Psoas muscle (tissue), 8 donors: ENCODE data around the gene PCDH15. TPM values are rescaled to one million over a fixed set of nuclear protein-coding genes. Genes with fewer than 3 reads are reported as not detected.
A peak's percentile ranks its signal among the peaks of the same experiment; 100 is the strongest.

Source experiments
- ATAC-seq, 4 donors: fragments of 200-7000 bp; cut with Tn5 transposase; one replicate each; pipeline ENCODE4 v1.9.1; 2020; ENCODE audit warnings: moderate library complexity in 3 of 4, mild to moderate bottlenecking in 2 of 4
- DNase-seq, 2 donors: peaks; one replicate each; pipeline ENCODE4 v3.0.0-alpha.2; 2020
- H3K27ac ChIP-seq: fragments of 200-600 bp; one replicate; pipeline ENCODE4 v1.8.0; 2022
- H3K27me3 ChIP-seq, 3 donors: fragments of 200-600 bp in 1 of 3; one replicate each; pipeline versions ENCODE4 v1.6.1 to v1.8.0; 2013 to 2022; ENCODE audit warnings: low read length in 2 of 3, mild to moderate bottlenecking in 2 of 3, moderate library complexity in 1 of 3; ENCODE audit not compliant: insufficient read depth in 3 of 3
- H3K36me3 ChIP-seq, 2 donors: fragments of 200-600 bp in 1 of 2; one replicate each; pipeline versions ENCODE4 v1.6.1 to v1.8.0; 2013 to 2022; ENCODE audit warnings: low read depth in 1 of 2, mild to moderate bottlenecking in 1 of 2, moderate library complexity in 1 of 2; ENCODE audit not compliant: insufficient read depth in 1 of 2
- H3K4me1 ChIP-seq: fragments of 200-600 bp; one replicate; pipeline ENCODE4 v1.8.0; 2022
- H3K4me3 ChIP-seq: fragments of 200-600 bp; one replicate; pipeline ENCODE4 v1.8.0; 2022; ENCODE audit warnings: mild to moderate bottlenecking
- H3K9me3 ChIP-seq: fragments of 200-600 bp; one replicate; pipeline ENCODE4 v1.8.0; 2022
- WGBS, 3 donors: extraction: QIAGEN DNeasy Blood & Tissue Kit; methylation state at CpG; one replicate each; pipeline versions ENCODE4 v1.1.6 to v1.1.7; 2013; 5-methylcytosine and 5-hydroxymethylcytosine counted together
- intact Hi-C, 2 donors: fragments of 100-400 bp; cut with DNase I; formaldehyde crosslinking; loops; one replicate each; pipeline versions ENCODE4 v1.11.0 to v1.14.2; 2022
- polyA plus RNA-seq, 3 donors: library from polyadenylated mRNA; stranded (reverse); fragments of 200-250 nt; gene quantifications; one replicate each; pipeline ENCODE4 v1.2.3, GENCODE V29; 2013
- total RNA-seq, 4 donors: library from RNA; stranded (reverse); fragmentation: NEBNext Ultra II Directional in 2 of 4; extraction: Animal tissue kit (Norgen Biotek cat#: 25700) in 2 of 4; gene quantifications; one replicate each; pipeline versions ENCODE4 v1.2.1 to v1.2.4, GENCODE V29; 2021 to 2023
- TF ChIP-seq, protein P1 (sequence below): fragments of 200-600 bp; IDR thresholded peaks from one replicate; pipeline ENCODE4 v1.8.0; 2022; ENCODE audit warnings: antibody characterized with exemption
- donor health status: healthy with polysubstance abuse.
- donor health status: DM: no; HTN: no; CAD: no; lungs with moderate emphysema.
- donor health status: Bipolar disorder and iron deficiency.
- donor health status: healthy.
- donor health status: DM: yes; HTN: yes; CAD: no.
- donor health status: DM: no; HTN: no; CAD: no.
- donor health status: DM: no; HTN: no; CAD: no.
- donor health status: DM: yes; HTN: yes; CAD: no.

Gene PCDH15
- total and polyA plus RNA-seq, 7 donors, result not detected

DNA sequence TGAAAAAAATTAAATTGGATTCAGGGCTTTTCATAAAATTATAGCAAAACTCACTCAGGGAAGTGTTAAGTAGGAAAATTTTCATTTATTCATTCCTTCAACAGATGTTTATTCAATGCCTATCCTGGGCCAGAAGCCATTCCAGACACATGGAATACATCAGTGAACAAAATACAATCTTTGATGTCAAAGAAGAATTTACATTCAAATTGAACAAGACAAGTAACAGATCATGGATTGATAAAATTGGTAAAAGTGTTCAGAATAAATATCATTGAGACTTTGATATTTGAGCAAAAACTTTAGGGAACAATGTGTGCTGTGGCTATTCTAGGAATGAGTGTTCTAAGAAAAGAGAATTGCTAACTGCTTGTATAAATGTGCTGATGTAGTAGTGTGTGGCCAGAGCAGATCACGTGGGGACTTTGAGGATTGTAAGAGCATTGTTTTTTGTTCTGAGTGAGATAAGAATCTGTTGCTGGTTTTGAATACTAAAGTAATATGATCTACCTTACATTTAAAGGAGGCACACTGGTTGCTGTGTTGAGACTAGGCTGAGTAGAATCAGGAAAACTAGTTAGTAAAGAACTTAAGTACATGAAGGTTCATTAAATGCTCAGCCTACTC is 957.2 kb downstream of the PCDH15 start:
- Histone ChIP-seq H3K27ac (no peak overlapping the region), H3K36me3 (no peaks in the 10 kb centered on the region), H3K27me3 (no peaks in the 10 kb centered on the region), H3K9me3 (no peaks in the 10 kb centered on the region), H3K4me1 (no peaks in the 10 kb centered on the region), H3K4me3 (no peak overlapping the region)
- DNase-seq (no peak), ATAC-seq (no peak)
- TF ChIP-seq, protein P1, sequence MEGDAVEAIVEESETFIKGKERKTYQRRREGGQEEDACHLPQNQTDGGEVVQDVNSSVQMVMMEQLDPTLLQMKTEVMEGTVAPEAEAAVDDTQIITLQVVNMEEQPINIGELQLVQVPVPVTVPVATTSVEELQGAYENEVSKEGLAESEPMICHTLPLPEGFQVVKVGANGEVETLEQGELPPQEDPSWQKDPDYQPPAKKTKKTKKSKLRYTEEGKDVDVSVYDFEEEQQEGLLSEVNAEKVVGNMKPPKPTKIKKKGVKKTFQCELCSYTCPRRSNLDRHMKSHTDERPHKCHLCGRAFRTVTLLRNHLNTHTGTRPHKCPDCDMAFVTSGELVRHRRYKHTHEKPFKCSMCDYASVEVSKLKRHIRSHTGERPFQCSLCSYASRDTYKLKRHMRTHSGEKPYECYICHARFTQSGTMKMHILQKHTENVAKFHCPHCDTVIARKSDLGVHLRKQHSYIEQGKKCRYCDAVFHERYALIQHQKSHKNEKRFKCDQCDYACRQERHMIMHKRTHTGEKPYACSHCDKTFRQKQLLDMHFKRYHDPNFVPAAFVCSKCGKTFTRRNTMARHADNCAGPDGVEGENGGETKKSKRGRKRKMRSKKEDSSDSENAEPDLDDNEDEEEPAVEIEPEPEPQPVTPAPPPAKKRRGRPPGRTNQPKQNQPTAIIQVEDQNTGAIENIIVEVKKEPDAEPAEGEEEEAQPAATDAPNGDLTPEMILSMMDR, result no peak
- intact Hi-C loops, result no loop called here
- 9 to 15% (median 15%) methylated on average over 1 of the region's 1 CpG for WGBS, 3 donors

DNA sequence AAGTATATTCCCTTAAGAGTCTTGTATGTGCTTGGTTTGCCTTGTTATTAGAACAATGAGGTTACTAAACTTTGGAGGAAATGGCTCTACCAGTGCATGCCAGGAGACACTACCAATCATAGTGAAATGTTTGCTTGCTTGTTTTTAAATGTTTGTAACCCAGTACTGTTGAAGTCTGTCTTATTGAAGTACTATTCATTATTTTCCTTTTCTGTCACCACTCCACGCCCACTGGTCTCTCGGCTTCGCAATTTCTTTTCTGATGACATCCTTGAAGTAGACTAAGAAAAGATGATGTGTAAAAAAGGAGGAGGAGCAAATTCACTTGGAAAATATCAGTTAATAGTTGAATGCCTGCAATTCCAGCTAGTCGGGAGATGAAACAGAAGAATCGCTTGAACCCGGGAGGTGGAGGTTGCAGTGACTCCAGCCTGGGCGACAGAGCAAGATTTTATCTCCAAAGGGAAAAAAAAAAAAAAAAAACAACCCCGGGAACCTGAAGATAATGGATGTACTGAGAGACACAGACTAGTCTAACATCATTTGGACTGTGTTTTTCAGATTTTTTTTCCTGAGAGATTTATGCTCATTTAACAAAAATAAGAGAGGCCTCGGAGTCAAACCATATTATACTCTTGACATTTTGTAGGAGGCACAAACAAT is 959.4 kb downstream of the PCDH15 start:
- no peaks in the 10 kb centered on the region for H3K4me1 ChIP-seq
- no peaks in the 10 kb centered on the region for H3K9me3 ChIP-seq
- no peak overlapping the region for H3K4me3 ChIP-seq
- H3K27me3 ChIP-seq, result no peaks in the 10 kb centered on the region
- WGBS, 3 donors, result 48 to 56% (median 54%) methylated on average over 9 of the region's 9 CpGs
- TF ChIP-seq, protein P1, result no peak
- intact Hi-C loops, result no loop called here
- H3K27ac ChIP-seq, result no peak overlapping the region
- no peak for ATAC-seq
- no peaks in the 10 kb centered on the region for H3K36me3 ChIP-seq
- DNase-seq, result no peak

GRCh38 chr10:53840653-53841052 is 960.4 kb downstream of the PCDH15 start:
- no peak overlapping the region for H3K27ac ChIP-seq
- no peaks in the 10 kb centered on the region for H3K36me3 ChIP-seq
- no peaks in the 10 kb centered on the region for H3K27me3 ChIP-seq
- WGBS, 3 donors, result 27 to 37% (median 34%) methylated on average over 4 of the region's 4 CpGs
- no peaks in the 10 kb centered on the region for H3K4me1 ChIP-seq
- intact Hi-C loops, result no loop called here
- ATAC-seq, result no peak
- DNase-seq, result no peak
- no peaks in the 10 kb centered on the region for H3K9me3 ChIP-seq
- no peak overlapping the region for H3K4me3 ChIP-seq
- TF ChIP-seq, protein P1, result no peak

GRCh38 chr10:53839440-53840039 is 961.5 kb downstream of the PCDH15 start:
- no peak for DNase-seq

More at GRCh38 chr10:53839440-53840039, 961.5 kb downstream of the PCDH15 start:
- 25 to 30% (median 30%) methylated on average over 2 of the region's 2 CpGs for WGBS, 3 donors
- Histone ChIP-seq H3K27me3 (no peaks in the 10 kb centered on the region), H3K4me1 (no peaks in the 10 kb centered on the region), H3K9me3 (no peaks in the 10 kb centered on the region), H3K36me3 (no peaks in the 10 kb centered on the region), H3K4me3 (no peak overlapping the region), H3K27ac (no peak overlapping the region)
- intact Hi-C loops, result no loop called here
- TF ChIP-seq, protein P1, result peak; percentile 29
- ATAC-seq, result no peak
